Mesothelial cell of epicardium (in vitro differentiated cells): Measurements from ENCODE around the gene NACC2. TPM values are rescaled to one million over a fixed set of nuclear protein-coding genes. Genes with fewer than 3 reads are reported as not detected.

Experiments
- DNase-seq, 2 experiments: peaks; one replicate each; pipeline ENCODE4 v3.0.0; 2021; ENCODE audit warnings: low spot score in 2 of 2; ENCODE audit not compliant: unreplicated experiment in 2 of 2
- H3K27ac Mint-ChIP-seq: 2 replicates; pipeline ENCODE4 v1.8.0; 2021; ENCODE audit warnings: mixed read lengths
- H3K27me3 Mint-ChIP-seq: 2 replicates; pipeline ENCODE4 v1.8.0; 2021; ENCODE audit warnings: low read depth, mixed read lengths
- H3K36me3 Mint-ChIP-seq: 2 replicates; pipeline ENCODE4 v1.8.0; 2021; ENCODE audit warnings: mixed read lengths
- H3K4me1 Mint-ChIP-seq: 2 replicates; pipeline ENCODE4 v1.8.0; 2021; ENCODE audit warnings: mixed read lengths
- H3K4me3 Mint-ChIP-seq: 2 replicates; pipeline ENCODE4 v1.8.0; 2021; ENCODE audit warnings: mild to moderate bottlenecking, moderate library complexity, mixed read lengths
- H3K9me3 Mint-ChIP-seq: 2 replicates; pipeline ENCODE4 v1.8.0; 2021; ENCODE audit warnings: mixed read lengths
- total RNA-seq: library from RNA; stranded (reverse); gene quantifications from 3 replicates; pipeline ENCODE4 v1.2.1, GENCODE V29; 2021
- TF ChIP-seq, protein P1 (sequence below): fragments of 200-600 bp; sonication (generic); IDR thresholded peaks from one replicate; pipeline ENCODE4 v1.5.0; 2021; ENCODE audit warnings: antibody characterized with exemption; ENCODE audit not compliant: unreplicated experiment

NACC2 gene
- total RNA-seq, 1 donor from 2014 or later: 18.4 TPM

DNA sequence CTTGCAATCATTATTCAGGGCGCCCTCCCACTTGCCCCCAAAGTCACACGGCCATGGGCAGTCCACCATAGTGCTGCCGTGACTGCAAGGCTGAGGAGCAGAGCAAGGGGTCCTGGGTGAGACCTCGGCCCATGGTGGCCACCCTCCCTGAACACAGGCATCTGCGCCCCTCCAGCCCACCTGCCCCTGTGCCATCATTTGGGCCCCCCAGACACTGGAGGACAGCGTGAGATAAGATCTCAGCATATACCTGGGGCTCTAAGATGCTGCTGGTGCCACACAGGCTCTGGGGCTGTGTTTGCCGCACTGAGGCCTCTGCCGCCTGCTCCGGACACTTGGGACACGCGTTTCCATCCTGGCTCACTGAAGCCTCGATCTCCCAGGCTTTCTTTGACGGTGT lies 20.1 kb upstream of the NACC2 start:
- H3K4me3 Mint-ChIP-seq: no peak overlapping the region

DNA sequence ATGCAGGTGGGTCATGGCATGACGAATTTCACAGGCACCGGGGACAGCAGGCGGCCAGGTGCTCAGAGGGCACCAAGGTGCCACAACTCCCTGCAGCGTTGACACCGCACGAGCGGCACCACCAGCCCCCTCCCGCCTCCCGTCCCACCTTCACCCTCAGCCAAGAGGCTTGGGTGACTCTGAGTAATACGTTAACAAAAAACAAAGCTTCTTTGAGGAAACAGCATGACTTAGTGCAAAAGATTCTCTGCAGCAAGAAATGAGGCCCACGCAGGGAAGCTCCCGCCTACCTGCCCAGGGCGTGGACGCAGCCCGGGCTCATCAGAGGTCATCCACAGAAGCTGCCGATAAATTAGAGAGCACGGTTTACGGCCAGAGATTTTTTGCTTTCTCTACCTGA lies 19.5 kb upstream of the NACC2 start:
- no peak for DNase-seq
- no peak overlapping the region for H3K4me3 Mint-ChIP-seq

More for the DNA sequence above, 20.1 kb upstream of the NACC2 start:
- TF ChIP-seq, protein P1, sequence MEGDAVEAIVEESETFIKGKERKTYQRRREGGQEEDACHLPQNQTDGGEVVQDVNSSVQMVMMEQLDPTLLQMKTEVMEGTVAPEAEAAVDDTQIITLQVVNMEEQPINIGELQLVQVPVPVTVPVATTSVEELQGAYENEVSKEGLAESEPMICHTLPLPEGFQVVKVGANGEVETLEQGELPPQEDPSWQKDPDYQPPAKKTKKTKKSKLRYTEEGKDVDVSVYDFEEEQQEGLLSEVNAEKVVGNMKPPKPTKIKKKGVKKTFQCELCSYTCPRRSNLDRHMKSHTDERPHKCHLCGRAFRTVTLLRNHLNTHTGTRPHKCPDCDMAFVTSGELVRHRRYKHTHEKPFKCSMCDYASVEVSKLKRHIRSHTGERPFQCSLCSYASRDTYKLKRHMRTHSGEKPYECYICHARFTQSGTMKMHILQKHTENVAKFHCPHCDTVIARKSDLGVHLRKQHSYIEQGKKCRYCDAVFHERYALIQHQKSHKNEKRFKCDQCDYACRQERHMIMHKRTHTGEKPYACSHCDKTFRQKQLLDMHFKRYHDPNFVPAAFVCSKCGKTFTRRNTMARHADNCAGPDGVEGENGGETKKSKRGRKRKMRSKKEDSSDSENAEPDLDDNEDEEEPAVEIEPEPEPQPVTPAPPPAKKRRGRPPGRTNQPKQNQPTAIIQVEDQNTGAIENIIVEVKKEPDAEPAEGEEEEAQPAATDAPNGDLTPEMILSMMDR: no peak
- Mint-ChIP-seq H3K27me3 (no peaks in the 10 kb centered on the region), H3K36me3 (peaks cover 1% of the 10 kb centered on the region), H3K4me1 (peaks cover 9% of the 10 kb centered on the region), H3K9me3 (no peaks in the 10 kb centered on the region), H3K27ac (no peak overlapping the region)
- DNase-seq: no peak

DNA sequence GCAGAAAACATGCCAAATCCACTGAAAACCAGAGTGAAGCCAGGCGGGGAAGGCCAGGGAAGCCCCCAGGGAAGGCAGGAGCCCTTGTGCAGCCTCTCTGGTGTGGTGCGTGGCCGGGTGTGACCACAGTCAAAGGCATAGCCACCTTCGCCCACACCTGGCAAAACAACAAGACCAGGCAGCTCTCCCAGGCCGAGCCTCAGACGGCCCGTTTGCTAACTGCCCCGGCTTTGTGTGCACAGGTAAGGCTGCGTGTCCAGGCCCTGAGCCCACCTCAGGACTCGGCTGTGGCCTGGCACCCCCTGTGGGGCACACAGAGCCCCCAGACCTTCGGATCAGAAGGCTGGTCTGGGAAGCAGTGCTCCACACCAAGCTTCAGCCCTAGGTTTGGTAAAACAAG lies 17.5 kb upstream of the NACC2 start:
- Mint-ChIP-seq H3K36me3 (peaks cover 1% of the 10 kb centered on the region), H3K27ac (no peak overlapping the region), H3K9me3 (no peaks in the 10 kb centered on the region), H3K27me3 (no peaks in the 10 kb centered on the region), H3K4me1 (peaks cover 27% of the 10 kb centered on the region), H3K4me3 (no peak overlapping the region)
- TF ChIP-seq, protein P1: no peak
- no peak for DNase-seq

More for the DNA sequence above, 19.5 kb upstream of the NACC2 start:
- TF ChIP-seq, protein P1: no peak
- no peaks in the 10 kb centered on the region for H3K9me3 Mint-ChIP-seq
- peak overlapping the region; percentile 41 for H3K27ac Mint-ChIP-seq
- H3K27me3 Mint-ChIP-seq: no peaks in the 10 kb centered on the region
- peaks cover 13% of the 10 kb centered on the region for H3K4me1 Mint-ChIP-seq
- peaks cover 1% of the 10 kb centered on the region for H3K36me3 Mint-ChIP-seq

- peaks cover 31% of the 10 kb centered on the region for H3K4me1 Mint-ChIP-seq
- no peaks in the 10 kb centered on the region for H3K27me3 Mint-ChIP-seq
- H3K27ac Mint-ChIP-seq: no peak overlapping the region
- DNase-seq: no peak
- no peak overlapping the region for H3K4me3 Mint-ChIP-seq
- TF ChIP-seq, protein P1: no peak
- H3K36me3 Mint-ChIP-seq: peaks cover 1% of the 10 kb centered on the region
- H3K9me3 Mint-ChIP-seq: no peaks in the 10 kb centered on the region
Observed at GRCh38 chr9:136111910-136112309, 16.8 kb upstream of the NACC2 start.

- Mint-ChIP-seq H3K4me3 (no peak overlapping the region), H3K27me3 (no peaks in the 10 kb centered on the region), H3K4me1 (peaks cover 31% of the 10 kb centered on the region), H3K36me3 (peaks cover 1% of the 10 kb centered on the region), H3K9me3 (no peaks in the 10 kb centered on the region), H3K27ac (peak overlapping the region; percentile 72)
- no peak for DNase-seq
- TF ChIP-seq, protein P1: no peak
Observed at GRCh38 chr9:136111190-136111589, 16.1 kb upstream of the NACC2 start.
